NCI-H524 treated with DMSO at 0.1 percent for 48 hours (cell line): ENCODE measurements around the gene TRIM24.
"Not testable (repeated sequence)": the region's sequence is repeated elsewhere in the genome, so short reads cannot be mapped to it uniquely, and the experiment has no call there.

Source experiments
- DNase-seq: peaks from one replicate; lab custom pipeline; 2025; lab: John Stamatoyannopoulos, UW

Gene TRIM24

GRCh38 chr7:138460176-138460648, at the start of gene TRIM24:
Gene TRIM24, plus strand, starts transcription at chr7:138460259. Its CDS starts 290 bp downstream, at chr7:138460549.
- no peak for DNase-seq

- DNase-seq: not testable (repeated sequence)
Measured at GRCh38 chr7:138412077-138412476, 48.0 kb upstream of the TRIM24 start.

- DNase-seq: not testable (repeated sequence)
Measured at GRCh38 chr7:138412921-138413320, 47.1 kb upstream of the TRIM24 start.

- no peak for DNase-seq
Measured at GRCh38 chr7:138417078-138417700, 42.9 kb upstream of the TRIM24 start.

- DNase-seq: no peak
Measured at GRCh38 chr7:138417764-138418163, 42.3 kb upstream of the TRIM24 start.

GRCh38 chr7:138418403-138418802, 41.7 kb upstream of the TRIM24 start:
- DNase-seq: not testable (repeated sequence)

- DNase-seq: no peak
Measured at GRCh38 chr7:138425026-138425425, 35.0 kb upstream of the TRIM24 start.

- no peak for DNase-seq
Measured at GRCh38 chr7:138429577-138430250, 30.3 kb upstream of the TRIM24 start.

GRCh38 chr7:138431517-138431916, 28.5 kb upstream of the TRIM24 start:
- no peak for DNase-seq

GRCh38 chr7:138433583-138434443, 26.2 kb upstream of the TRIM24 start:
- DNase-seq: no peak

- no peak for DNase-seq
Measured at GRCh38 chr7:138434597-138435019, 25.5 kb upstream of the TRIM24 start.

- DNase-seq: no peak
Measured at GRCh38 chr7:138435231-138435919, 24.7 kb upstream of the TRIM24 start.

GRCh38 chr7:138436388-138436787, 23.7 kb upstream of the TRIM24 start:
- no peak for DNase-seq

- DNase-seq: no peak
Measured at GRCh38 chr7:138440460-138440859, 19.6 kb upstream of the TRIM24 start.

- DNase-seq: no peak
Measured at GRCh38 chr7:138442822-138443221, 17.2 kb upstream of the TRIM24 start.

GRCh38 chr7:138449580-138449979, 10.5 kb upstream of the TRIM24 start:
- no peak for DNase-seq

GRCh38 chr7:138455609-138456008, 4.5 kb upstream of the TRIM24 start:
- DNase-seq: no peak

GRCh38 chr7:138456220-138456619, 3.8 kb upstream of the TRIM24 start:
- no peak for DNase-seq

- no peak for DNase-seq
Measured at GRCh38 chr7:138458576-138459412, 1.3 kb upstream of the TRIM24 start.

GRCh38 chr7:138459413-138460175, 465 bp upstream of the TRIM24 start:
- DNase-seq: peak; percentile 93
